ENCODE data around the gene MYRFL.
A peak's percentile ranks its signal among the peaks of the same experiment; 100 is the strongest.
"Not testable (repeated sequence)": the region's sequence is repeated elsewhere in the genome, so short reads cannot be mapped to it uniquely, and the experiment has no call there.

MYRFL gene

GRCh38 chr12:69994086-69994485, 169.1 kb downstream of the MYRFL start:
- DNase-seq: not testable (repeated sequence)

- no peak for DNase-seq
Measured at GRCh38 chr12:69994724-69995173, 169.7 kb downstream of the MYRFL start.

GRCh38 chr12:69996241-69996640, 171.2 kb downstream of the MYRFL start:
- DNase-seq: no peak

- no peak for DNase-seq
Measured at GRCh38 chr12:69996722-69997121, 171.7 kb downstream of the MYRFL start.

- DNase-seq: no peak
Measured at GRCh38 chr12:69998011-69998410, 173.0 kb downstream of the MYRFL start.

- peak; percentile 57 for DNase-seq
Measured at GRCh38 chr12:69998922-69999321, 173.9 kb downstream of the MYRFL start.

GRCh38 chr12:69999561-69999960, 174.5 kb downstream of the MYRFL start:
- no peak for DNase-seq

- DNase-seq: no peak
Measured at GRCh38 chr12:70002097-70002911, 177.3 kb downstream of the MYRFL start.

- no peak for DNase-seq
Measured at GRCh38 chr12:70002912-70003255, 177.9 kb downstream of the MYRFL start.

GRCh38 chr12:70005864-70006618, 181.0 kb downstream of the MYRFL start:
- no peak for DNase-seq

- DNase-seq: no peak
Measured at GRCh38 chr12:70006619-70006973, 181.6 kb downstream of the MYRFL start.

GRCh38 chr12:70007687-70008086, 182.7 kb downstream of the MYRFL start:
- no peak for DNase-seq
